ENCODE measurements around the gene ATP11A.
A peak's percentile ranks its signal among the peaks of the same experiment; 100 is the strongest.

The ATP11A gene

DNA sequence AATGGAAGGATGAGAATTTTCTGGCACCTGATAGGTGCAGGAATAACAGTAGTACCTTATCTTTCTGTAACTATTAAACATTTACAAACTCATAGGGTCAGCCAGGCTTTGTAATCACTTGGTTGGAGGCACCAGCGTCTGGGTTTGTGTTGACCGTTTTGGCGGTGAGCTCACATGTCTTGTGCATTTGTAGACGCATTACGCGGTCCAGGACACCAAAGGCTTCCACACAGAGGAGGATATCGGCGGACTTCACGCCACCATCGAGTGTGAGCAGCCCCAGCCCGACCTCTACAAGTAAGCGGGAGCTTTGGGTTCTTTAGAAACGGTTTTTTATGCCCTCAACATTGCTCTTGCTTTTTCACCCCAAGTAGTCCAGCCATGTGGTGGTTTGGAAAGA, 129.3 kb downstream of the ATP11A start:
- no peak for DNase-seq
- H3K27ac Mint-ChIP-seq = no peak overlapping the region
- H3K27me3 Mint-ChIP-seq = no peaks in the 10 kb centered on the region
- no peak overlapping the region for H3K4me3 Mint-ChIP-seq
- no peaks in the 10 kb centered on the region for H3K4me1 Mint-ChIP-seq
- ATAC-seq = no peak
- H3K9me3 Mint-ChIP-seq = no peaks in the 10 kb centered on the region

GRCh38 chr13:112819816-112820215, 130.0 kb downstream of the ATP11A start:
- ATAC-seq = no peak
- Mint-ChIP-seq H3K4me3 (no peak overlapping the region), H3K9me3 (no peaks in the 10 kb centered on the region), H3K27me3 (no peaks in the 10 kb centered on the region), H3K27ac (no peak overlapping the region), H3K4me1 (no peaks in the 10 kb centered on the region)
- DNase-seq = no peak

DNA sequence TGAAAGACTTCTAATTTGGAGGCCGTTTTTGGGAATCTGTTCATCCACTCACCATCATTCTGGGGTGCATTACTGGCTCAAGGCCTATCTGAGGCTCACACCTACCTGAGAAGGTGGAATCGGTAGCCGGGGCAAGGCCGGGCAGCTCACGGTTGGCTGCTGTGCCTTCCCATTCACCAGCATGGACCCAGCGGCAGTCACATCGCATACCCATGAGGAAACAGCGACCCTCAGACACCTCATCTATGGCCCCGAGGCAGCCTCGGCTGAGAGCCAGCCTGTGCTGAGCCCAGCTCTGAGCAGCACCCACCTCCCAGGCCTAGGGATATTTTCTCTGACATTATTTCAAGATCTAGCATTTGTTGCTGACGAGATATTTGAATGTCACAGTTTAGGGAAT, 130.5 kb downstream of the ATP11A start:
- DNase-seq = no peak
- no peak overlapping the region for H3K4me3 Mint-ChIP-seq
- no peaks in the 10 kb centered on the region for H3K4me1 Mint-ChIP-seq
- no peaks in the 10 kb centered on the region for H3K9me3 Mint-ChIP-seq
- no peak for ATAC-seq
- H3K27me3 Mint-ChIP-seq = no peaks in the 10 kb centered on the region
- H3K27ac Mint-ChIP-seq = no peak overlapping the region

GRCh38 chr13:112821340-112822055, 131.7 kb downstream of the ATP11A start:
- no peaks in the 10 kb centered on the region for H3K4me1 Mint-ChIP-seq
- no peaks in the 10 kb centered on the region for H3K27me3 Mint-ChIP-seq

DNA sequence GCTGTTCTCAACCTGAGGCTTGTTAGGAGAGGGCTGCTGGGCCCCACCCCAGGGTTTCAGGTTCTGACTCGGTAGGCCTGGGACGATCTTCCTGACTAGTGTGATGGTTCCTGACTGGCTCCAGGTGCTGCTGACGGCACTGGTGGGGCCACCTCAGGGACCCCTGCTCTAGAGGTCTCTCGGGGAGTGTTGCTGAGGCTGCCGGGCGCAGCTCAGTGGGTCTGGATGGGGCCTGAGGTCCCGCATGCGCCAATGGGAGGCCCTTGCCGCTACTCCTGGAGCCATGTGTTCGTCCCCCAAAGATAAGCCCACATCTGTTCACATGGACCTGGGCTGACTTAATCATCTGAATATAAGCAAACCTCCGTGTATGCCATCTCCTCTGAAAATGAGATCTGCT, 133.0 kb downstream of the ATP11A start:
- H3K27ac Mint-ChIP-seq = no peak overlapping the region
- DNase-seq (no peak), ATAC-seq (no peak)
- no peaks in the 10 kb centered on the region for H3K9me3 Mint-ChIP-seq
- H3K4me1 Mint-ChIP-seq = no peaks in the 10 kb centered on the region
- H3K4me3 Mint-ChIP-seq = no peak overlapping the region
- H3K27me3 Mint-ChIP-seq = no peaks in the 10 kb centered on the region

More at GRCh38 chr13:112821340-112822055, 131.7 kb downstream of the ATP11A start:
- Mint-ChIP-seq H3K9me3 (no peaks in the 10 kb centered on the region), H3K4me3 (no peak overlapping the region), H3K27ac (no peak overlapping the region)
- DNase-seq = no peak
- no peak for ATAC-seq

- Mint-ChIP-seq H3K27me3 (no peaks in the 10 kb centered on the region), H3K4me3 (no peak overlapping the region), H3K27ac (peak overlapping the region in 1 of 2 donors; percentile 85), H3K9me3 (no peaks in the 10 kb centered on the region), H3K4me1 (no peaks in the 10 kb centered on the region)
- no peak for DNase-seq
- no peak for ATAC-seq
Observed at GRCh38 chr13:112824429-112824828, 134.6 kb downstream of the ATP11A start.

DNA sequence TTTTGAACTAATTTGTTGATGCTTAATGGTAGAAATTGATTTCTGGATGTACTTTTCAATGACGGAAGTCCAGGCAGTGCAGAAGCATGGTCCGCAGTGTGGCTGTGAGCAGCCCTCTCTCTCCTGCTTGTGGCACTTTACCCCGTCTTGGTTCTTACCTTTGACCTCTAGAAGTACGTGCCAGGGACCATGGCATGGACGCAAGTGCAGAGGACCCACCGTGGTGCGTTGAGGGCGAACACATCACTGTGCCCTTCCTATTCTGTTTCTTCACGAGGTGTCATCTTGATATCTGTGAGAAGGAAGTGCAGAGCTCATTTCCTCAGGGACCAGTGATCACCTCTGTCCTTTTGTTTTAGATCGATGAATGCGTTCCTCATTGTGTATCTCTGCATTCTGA, 135.2 kb downstream of the ATP11A start:
- H3K27ac Mint-ChIP-seq = no peak overlapping the region
- H3K27me3 Mint-ChIP-seq = no peaks in the 10 kb centered on the region
- no peaks in the 10 kb centered on the region for H3K4me1 Mint-ChIP-seq
- no peak overlapping the region for H3K4me3 Mint-ChIP-seq
- no peaks in the 10 kb centered on the region for H3K9me3 Mint-ChIP-seq
- DNase-seq (no peak), ATAC-seq (no peak)

DNA sequence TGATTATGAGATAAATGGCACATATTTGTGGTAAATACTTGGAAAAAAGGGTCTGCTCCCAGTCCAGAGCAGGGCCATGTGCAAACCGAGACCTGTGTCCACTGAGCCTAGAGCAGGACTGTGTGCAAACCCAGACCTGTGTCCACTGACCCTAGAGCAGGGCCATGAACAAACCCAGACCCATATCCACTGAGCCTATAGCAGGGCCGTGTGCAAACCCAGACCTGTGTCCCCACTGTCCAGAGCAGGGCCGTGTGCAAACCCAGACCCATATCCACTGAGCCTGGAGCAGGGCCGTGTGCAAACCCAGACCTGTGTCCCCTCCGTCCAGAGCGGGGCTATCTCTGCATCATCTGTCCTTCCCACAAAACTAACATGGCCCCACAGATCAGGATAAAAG, 136.0 kb downstream of the ATP11A start:
- no peak for ATAC-seq
- no peak overlapping the region for H3K4me3 Mint-ChIP-seq
- no peak for DNase-seq
- H3K27me3 Mint-ChIP-seq = no peaks in the 10 kb centered on the region
- H3K27ac Mint-ChIP-seq = no peak overlapping the region
- H3K9me3 Mint-ChIP-seq = no peaks in the 10 kb centered on the region
- H3K4me1 Mint-ChIP-seq = no peaks in the 10 kb centered on the region

- ATAC-seq (no peak), DNase-seq (no peak)
- H3K27me3 Mint-ChIP-seq = no peaks in the 10 kb centered on the region
- no peaks in the 10 kb centered on the region for H3K4me1 Mint-ChIP-seq
- no peaks in the 10 kb centered on the region for H3K9me3 Mint-ChIP-seq
- no peak overlapping the region for H3K4me3 Mint-ChIP-seq
- peak overlapping the region in 1 of 2 donors; percentile 67 for H3K27ac Mint-ChIP-seq
Observed at GRCh38 chr13:112826565-112826964, 136.7 kb downstream of the ATP11A start.

GRCh38 chr13:112828082-112828699, 138.4 kb downstream of the ATP11A start:
- Mint-ChIP-seq H3K27ac (no peak overlapping the region), H3K4me3 (no peak overlapping the region), H3K27me3 (no peaks in the 10 kb centered on the region), H3K4me1 (no peaks in the 10 kb centered on the region), H3K9me3 (no peaks in the 10 kb centered on the region)
- DNase-seq = no peak
- ATAC-seq = peak; percentile 28

DNA sequence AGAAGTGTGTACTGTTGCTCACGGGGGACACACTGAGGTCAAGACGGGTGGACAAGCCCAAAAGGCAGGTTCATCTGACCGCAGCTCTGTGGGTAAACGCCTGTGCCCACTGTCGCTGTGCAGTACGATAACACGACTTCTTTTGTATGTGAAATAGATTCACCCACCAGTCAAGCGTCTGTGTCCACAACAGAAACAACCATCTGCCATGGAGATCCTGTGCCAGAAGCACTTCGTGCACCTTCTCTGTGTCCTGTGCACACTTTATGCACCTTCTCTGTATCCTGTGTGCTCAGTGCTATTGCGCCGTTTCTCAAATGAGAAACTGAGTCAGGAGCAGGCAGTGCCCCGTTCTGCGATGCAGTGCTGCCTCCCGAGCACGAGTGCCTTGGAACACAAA, 138.9 kb downstream of the ATP11A start:
- DNase-seq (no peak), ATAC-seq (no peak)
- peak overlapping the region in 1 of 2 donors; percentile 46 for H3K27ac Mint-ChIP-seq
- no peaks in the 10 kb centered on the region for H3K9me3 Mint-ChIP-seq
- H3K4me1 Mint-ChIP-seq = no peaks in the 10 kb centered on the region
- H3K27me3 Mint-ChIP-seq = no peaks in the 10 kb centered on the region
- no peak overlapping the region for H3K4me3 Mint-ChIP-seq

- Mint-ChIP-seq H3K9me3 (no peaks in the 10 kb centered on the region), H3K27ac (no peak overlapping the region), H3K4me3 (no peak overlapping the region), H3K27me3 (no peaks in the 10 kb centered on the region), H3K4me1 (no peaks in the 10 kb centered on the region)
- ATAC-seq (no peak), DNase-seq (no peak)
Observed at GRCh38 chr13:112831196-112831595, 141.4 kb downstream of the ATP11A start.

DNA sequence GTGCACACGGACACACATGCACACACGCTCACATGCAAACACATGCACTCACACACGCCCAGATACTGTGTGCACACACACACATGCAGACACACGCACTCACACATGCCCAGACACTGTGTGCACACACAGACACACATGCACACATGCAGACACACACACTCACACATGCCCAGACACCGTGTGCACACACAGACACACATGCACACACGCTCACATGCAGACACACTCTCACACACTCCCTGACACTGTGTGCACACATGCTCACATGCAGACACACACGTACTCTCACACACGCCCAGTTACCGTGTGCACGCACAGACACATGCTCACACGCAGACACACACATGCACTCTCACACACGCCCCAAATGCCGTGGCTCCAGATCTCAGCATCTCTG, 142.0 kb downstream of the ATP11A start:
- no peak for DNase-seq
- ATAC-seq = no peak
- no peaks in the 10 kb centered on the region for H3K27me3 Mint-ChIP-seq
- no peaks in the 10 kb centered on the region for H3K9me3 Mint-ChIP-seq
- no peak overlapping the region for H3K4me3 Mint-ChIP-seq
- no peaks in the 10 kb centered on the region for H3K4me1 Mint-ChIP-seq
- H3K27ac Mint-ChIP-seq = no peak overlapping the region

DNA sequence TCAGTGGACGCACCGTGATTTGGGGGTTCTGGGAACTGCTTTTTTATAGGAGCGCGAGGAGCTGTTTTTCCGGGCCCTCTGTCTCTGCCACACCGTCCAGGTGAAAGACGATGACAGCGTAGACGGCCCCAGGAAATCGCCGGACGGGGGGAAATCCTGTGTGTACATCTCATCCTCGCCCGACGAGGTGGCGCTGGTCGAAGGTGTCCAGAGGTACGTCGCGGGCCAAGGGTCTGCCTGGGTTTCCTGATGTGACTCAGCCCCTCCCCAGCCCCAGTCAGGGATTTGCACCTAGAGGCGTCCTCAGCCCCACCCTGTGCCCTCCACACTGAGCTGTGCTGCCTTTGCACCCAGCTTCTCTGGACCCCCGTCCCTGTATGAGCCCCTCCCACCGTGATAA, 143.0 kb downstream of the ATP11A start:
- Mint-ChIP-seq H3K9me3 (no peaks in the 10 kb centered on the region), H3K27me3 (no peaks in the 10 kb centered on the region), H3K4me1 (no peaks in the 10 kb centered on the region), H3K27ac (no peak overlapping the region), H3K4me3 (no peak overlapping the region)
- DNase-seq = no peak
- no peak for ATAC-seq

DNA sequence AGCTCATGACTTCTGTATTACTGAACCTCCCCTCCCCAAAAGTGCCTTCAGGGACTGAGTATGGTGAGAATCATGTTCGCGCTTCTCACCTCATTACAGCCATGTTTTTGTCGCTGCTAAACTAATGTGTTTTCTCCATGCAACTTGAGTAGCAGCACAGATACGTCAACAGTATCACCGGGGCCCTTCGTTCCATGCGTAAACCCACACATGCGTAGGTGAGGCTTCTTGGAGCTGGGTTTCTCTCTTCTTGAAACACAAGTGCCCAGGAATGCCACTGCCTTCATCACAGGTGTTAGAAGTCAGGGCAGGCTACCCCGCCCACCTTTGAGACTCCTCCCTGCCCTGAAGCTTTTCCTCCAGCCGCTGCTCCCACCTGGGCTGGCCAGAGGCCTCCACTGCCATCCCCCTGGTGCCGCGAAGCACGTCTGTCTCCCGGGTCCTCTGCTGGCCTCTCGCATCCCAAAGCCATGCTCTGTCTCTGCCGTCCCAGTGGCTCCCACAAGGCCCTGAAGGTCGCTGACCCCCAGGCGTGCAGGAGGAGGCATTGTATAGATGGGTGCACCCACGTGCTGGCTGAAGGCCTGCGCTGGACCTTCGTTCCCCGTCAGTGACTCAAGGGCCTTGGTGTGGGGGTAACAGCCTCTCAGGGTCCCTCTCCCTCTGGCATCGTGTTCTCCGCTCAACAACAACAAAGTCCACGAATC, 143.9 kb downstream of the ATP11A start:
- ATAC-seq (no peak), DNase-seq (no peak)
- no peaks in the 10 kb centered on the region for H3K4me1 Mint-ChIP-seq
- H3K27ac Mint-ChIP-seq = no peak overlapping the region
- no peaks in the 10 kb centered on the region for H3K27me3 Mint-ChIP-seq
- no peaks in the 10 kb centered on the region for H3K9me3 Mint-ChIP-seq
- H3K4me3 Mint-ChIP-seq = no peak overlapping the region

DNA sequence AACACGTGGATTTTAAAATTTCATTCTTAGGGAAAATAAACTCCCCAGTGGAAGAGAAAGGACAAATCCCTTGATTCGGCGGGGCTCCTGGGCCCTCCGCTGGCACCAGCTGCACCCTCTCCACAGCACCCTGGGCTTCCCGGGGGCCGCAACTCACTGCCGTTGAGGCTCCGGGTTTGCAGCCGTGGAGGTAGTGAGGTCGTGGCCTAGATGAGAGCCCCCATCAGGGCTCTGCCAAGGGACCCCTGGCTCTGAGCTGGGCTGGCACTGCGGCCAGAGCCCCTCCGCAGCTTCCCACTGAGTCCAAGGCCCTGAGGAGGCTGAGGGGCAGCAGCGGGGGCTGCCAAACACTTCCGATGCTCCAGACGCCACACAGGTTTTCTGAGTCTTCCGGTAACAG, 145.5 kb downstream of the ATP11A start:
- Mint-ChIP-seq H3K27me3 (no peaks in the 10 kb centered on the region), H3K9me3 (no peaks in the 10 kb centered on the region), H3K4me3 (no peak overlapping the region), H3K27ac (peak overlapping the region in 1 of 2 donors; percentile 59), H3K4me1 (no peaks in the 10 kb centered on the region)
- DNase-seq = no peak
- no peak for ATAC-seq

All from stimulated activated naive CD8-positive, alpha-beta T cell treated with anti-CD3 and anti-CD28 coated beads, Interleukin-15, amount 100 ng/mL, for 72 hours (primary cell).